ENCODE measurements around the gene DHTKD1.
"Not testable (repeated sequence)": the region's sequence is repeated elsewhere in the genome, so short reads cannot be mapped to it uniquely, and the experiment has no call there.

The DHTKD1 gene

DNA sequence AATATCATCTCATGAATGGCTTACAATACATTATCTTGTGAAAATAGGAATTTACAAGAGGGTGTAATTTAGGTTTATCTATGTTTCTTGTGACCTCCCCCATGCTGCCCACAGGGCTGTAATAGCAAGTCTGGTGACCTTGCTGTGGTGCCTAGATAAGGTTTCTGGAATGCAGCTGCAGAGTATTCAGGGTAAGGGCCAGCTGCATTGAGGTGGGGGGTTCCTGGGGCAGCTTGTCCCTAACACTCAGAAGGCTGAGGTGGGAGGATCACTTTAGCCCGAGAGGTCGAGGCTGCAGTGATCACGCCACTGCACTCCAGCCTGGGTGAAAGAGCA, 5.3 kb upstream of the DHTKD1 start:
- no peak for ATAC-seq

DNA sequence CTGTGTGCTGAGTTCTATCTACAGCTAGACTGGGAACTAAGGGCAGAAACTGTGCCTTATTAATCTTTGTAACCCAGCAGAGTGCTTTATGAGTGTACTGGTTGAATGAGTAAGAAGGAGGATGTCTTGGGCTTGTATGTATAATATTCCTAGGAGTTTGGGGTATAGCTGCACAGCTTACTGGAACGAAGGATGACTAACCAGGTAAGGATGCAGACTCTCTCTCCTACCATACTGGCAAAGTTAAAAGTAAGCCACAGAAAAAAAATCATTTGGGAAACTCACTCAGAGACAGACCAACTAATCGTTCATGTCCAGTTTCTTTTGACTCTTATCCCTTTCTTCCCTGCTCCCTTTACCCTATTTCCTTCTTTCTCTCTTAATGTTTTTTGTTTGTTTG, 1.4 kb upstream of the DHTKD1 start:
- no peak for ATAC-seq

DNA sequence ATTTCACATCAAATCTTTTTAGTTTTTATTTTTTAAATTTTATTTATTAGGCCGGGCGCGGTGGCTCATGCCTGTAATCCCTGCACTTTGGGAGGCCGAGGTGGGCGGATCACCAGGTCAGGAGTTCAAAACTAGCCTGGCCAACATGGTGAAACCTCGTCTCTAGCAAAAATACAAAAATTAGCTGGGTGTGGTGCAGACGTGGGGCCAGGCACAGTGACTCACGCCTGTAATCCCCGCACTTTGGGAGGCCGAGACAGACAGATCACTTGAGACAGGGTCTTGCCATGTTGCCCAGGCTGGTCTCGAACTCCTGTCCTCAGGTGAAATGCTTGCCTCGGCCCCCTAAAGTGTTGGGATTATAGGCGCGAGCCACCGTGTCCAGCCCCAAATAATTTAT, 2.7 kb downstream of the DHTKD1 start:
- ATAC-seq: not testable (repeated sequence)

DNA sequence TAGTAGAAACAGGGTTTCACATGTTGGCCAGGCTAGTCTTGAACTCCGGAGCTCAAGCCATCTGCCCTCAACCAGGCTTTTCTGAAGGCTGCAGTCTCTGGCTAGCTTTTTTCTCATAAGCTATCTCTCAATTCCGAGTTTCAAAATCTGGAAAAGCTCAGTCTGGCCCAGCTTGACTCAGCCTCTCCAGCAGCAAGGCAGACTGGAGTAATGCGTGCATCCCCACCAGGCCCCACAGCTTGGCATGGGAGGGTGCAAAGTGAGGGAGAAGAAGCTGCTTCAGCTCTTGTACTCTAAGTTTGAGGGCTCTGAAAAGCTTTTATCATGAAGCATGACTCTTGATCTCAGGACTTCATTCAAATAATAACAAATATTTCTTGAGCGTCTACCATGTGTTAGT, 4.8 kb downstream of the DHTKD1 start:
- no peak for ATAC-seq

DNA sequence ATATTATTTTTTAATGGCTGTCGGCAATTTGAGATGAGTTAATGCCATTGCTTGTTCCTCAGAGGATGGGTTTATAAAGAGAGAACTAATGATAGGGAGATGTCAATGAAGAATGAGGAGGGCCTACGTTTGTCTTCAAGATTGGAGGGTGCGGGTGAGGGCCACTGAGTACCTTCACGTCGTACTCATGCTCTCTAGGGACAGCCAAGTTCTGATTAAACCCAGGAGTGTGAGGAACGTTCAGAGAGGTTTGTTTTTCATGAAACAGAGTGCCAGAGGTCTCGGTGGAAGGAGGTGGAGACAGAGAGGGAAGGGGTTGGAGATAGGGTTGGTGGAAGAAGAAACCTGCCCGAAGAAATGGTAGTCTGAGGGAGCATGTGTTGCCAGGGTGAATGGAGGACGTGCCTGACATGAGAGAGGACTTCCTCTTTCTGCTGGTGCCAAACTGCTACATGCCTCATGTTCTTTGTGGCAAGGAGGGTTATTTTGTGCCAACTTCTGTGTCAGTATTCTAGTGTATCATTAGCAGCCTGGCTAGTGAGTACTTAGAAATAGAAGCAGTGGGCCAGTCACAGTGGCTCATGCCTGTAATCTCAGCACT, 8.9 kb downstream of the DHTKD1 start:
- no peak for ATAC-seq

DNA sequence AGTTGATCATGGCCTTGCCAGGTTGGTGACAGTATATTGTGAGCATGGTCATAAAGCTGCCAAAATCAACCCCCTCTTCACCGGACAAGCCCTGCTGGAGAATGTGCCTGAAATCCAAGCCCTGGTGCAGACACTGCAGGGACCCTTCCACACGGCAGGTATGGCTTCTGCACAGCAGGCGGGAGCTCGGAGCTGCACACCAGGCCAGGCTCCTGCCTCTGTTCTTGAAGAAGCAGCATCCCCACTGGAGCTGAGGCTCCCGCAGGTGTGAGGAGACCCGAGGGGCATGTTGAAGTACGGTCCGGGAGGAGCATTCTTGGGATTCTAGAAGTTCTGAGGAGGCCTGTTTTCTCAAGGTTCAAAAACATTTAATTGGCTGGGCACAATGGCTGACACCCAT, 12.7 kb downstream of the DHTKD1 start:
- no peak for ATAC-seq

DNA sequence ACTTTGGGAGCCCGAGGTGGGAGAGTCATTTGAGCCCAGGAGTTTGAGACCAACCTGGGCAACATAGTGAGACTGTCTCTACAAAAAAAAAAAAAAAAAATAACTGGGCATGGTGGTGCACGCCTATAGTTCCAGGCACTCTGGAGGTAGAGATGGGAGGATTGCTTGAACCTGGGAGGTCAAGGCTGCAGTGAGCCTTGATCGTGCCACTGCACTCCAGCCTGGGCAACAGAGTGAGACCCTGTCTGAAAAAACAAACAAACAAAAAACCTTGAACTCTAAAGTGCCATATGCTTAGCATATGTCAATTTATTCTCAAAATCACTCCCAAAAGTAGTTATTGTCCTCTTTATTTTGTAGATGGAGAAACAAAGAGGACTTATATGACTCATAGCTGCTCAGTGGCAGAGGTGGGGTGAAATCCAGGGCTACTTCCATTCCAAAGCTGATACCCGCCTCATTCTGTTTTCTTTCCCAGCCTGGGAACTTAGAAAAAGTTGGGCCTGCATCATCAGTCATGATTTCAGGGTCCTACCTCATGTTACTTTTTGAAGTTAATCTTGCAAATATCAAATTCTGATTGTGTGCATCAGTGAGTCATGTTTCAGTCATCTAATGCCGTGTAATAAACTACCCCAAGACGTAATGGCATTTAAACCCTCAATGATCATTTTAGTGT, 13.3 kb downstream of the DHTKD1 start:
- ATAC-seq: no peak

DNA sequence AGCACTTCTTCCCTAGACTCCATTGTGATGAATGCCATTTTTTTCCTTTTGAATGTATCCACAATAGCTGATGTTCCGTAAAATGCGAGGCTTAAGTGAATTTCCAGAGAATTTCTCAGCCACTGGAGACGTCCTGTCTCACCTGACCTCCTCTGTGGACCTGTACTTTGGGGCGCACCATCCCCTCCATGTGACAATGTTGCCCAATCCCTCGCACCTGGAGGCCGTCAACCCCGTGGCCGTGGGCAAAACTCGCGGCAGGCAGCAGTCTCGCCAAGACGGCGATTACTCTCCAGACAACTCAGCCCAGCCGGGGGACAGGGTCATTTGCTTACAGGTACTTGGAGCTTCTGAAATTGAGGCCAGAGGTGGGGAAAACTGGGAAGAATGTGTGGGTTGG, 20.2 kb downstream of the DHTKD1 start:
- ATAC-seq: no peak

DNA sequence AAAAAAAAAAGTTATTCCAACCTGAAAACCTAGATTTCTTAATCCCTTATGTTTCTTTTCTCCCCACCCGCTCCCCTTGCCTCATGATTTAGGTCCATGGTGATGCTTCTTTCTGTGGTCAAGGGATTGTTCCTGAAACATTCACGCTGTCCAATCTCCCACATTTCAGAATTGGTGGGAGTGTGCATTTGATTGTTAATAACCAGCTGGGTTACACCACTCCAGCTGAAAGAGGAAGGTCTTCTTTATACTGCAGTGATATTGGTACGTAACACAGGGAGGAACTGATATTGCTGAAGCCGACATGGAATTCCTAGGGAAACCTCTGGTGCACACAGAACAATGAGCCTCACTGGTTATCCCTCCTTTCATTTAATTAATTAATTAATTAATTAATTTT, 22.7 kb downstream of the DHTKD1 start:
- ATAC-seq: no peak

DNA sequence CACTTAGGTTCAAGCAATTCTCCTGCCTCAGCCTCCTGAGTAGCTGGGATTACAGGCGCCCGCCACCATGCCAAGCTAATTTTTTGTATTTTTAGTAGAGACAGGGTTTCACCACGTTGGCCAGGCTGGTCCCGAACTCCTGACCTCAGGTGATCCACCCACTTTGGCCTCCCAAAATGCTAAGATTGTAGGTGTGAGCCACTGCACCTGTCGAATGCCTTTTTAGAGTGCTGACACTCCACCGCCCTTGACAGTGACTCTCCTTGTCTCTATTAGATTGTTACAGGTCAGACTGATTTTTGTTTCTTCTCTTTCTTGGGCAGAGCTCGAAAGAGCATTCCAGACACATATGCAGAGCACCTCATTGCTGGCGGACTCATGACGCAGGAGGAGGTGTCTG, 28.6 kb downstream of the DHTKD1 start:
- not testable (repeated sequence) for ATAC-seq

DNA sequence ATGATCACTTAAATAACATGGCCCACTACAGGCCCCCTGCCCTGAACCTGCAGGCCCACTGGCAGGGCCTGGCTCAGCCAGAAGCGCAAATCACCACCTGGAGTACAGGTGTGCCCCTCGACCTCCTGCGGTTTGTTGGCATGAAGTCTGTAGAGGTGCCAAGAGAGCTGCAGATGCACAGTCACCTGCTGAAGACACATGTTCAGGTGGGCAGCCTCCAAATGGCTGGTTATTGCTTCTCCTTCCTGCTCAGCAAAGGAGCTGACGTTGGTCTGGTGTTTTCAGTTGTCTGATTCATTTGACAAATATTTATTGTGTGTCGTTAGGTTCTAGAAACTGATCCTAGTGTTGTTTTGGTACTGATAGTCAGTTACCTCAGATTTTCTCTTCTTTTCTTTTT, 29.0 kb downstream of the DHTKD1 start:
- no peak for ATAC-seq

DNA sequence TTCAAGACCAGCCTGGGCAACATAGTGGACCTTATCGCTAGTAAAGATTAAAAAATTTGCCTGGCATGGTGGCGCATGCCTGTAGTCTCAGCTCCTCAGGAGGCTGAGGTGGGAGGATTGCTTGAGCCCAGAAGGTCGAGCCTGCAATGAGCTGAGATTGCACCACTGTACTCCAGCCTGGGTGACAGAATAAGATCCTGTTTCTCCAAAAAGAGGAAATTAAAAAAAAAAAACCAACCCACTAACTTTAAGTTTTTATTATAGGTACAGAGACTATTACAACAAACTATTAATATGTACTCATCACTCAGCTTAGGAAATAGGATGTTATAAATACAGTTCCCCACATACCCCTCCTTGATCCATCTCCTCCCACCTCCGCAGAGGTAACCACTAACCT, 30.2 kb downstream of the DHTKD1 start:
- no peak for ATAC-seq

DNA sequence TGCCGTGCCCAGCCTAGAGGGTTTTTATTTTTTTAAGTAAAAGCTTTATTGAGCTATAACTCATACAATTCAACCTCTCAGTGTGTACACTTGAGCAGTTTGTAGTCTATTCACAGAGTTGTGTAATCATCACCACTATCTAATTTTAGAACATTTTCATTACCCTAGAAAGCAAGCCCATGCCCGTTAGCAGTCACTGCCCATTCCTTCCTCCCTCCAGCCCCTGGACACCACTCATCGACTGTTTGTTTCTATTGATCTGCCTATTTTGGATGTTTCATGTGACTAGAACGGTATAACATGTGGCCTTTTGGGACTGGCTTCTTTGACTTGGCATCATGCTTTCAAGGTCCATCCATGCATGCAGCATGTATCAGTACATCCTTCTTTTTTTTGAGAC, 35.0 kb downstream of the DHTKD1 start:
- no peak for ATAC-seq

DNA sequence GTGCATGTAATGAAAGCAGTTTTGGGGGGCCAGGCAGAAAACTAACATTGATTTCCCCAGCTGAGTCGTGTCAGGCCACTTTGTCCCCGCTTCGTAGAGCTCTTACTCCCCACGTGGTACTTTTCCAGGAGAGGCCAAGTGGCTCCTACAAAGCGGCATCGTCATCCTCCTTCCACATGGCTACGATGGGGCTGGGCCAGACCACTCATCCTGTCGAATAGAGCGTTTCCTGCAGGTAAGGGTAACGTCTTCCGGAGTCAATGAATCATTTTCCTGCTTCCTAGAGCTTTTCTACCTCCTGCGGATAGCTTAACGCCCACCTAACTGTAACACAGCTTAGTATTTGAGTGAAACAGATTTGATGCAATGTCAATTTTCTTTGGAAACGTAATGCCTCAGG, 39.0 kb downstream of the DHTKD1 start:
- ATAC-seq: no peak

DNA sequence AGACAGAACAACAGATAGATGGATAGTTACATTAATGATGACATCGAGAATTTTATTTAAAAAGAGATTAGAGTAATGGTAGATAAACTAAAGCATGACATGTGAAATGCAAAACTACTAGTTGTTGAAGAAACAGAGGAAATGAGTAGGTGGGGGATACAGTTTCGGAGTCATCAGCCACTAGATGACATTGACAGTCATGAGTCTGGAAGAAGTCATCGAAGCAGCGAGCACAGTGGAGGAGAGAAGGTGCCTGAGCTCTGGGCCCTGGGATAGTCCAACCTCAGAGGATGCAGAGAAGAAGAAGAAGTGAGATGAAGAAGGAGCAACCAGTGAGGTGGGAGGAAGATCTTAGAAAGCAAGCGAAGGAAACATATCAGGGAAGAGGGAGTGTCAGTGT, 40.5 kb downstream of the DHTKD1 start:
- ATAC-seq: no peak

DNA sequence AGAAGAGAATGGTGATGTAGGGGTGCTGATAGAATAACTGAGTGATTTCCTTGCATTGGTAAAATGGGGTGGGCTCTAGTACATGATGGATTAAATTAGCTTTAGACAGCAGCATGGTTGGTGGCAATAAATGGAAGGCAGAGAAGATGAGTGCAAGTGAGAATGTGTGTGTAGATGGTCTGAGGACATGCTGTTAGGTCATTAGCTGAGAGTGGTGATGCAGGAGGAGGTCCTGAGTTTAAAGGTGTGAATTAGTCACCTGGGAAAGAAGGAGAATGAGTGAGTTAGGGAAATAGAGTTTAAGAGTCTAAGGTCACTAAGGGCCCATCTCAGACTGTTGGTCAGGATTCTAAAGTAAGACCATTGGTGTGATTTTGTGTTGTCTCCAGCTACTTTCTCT, 42.8 kb downstream of the DHTKD1 start:
- no peak for ATAC-seq

DNA sequence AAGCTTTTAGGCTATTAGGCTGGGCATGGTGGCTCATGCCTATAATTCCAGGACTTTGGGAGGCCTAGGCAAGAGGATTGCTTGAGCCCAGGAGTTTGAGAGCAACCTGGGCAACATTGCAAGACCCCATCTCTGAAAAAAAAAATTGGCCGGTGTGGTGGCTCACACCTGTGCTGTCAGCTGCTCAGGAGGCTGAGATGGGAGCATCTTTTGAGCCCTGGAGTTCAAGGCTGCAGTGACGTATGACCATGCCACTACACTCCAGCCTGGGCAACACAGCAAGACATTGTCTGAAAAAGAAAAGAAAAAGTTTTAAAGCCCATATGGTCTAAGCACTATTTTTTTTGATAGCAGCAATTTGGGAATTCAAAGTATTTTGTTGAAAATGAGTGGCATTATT, 44.9 kb downstream of the DHTKD1 start:
- no peak for ATAC-seq

DNA sequence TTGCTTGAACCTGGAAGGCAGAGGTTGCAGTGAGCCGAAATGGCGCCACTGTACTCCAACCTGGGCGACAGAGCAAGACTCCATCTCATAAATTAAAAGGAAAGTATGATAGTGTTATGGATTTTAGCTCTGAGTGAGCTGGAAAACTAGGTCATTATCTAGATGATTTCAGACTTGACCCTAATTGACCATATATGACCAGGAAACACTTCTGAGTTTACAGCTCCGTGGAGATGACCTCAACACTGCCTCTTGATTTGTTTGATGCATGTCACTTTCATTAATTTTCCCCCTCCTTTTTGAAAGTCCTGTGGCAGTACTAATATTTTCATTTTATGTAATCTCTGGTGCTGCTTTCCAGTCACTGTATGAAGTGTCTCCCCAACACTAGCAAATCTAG, 52.9 kb downstream of the DHTKD1 start:
- ATAC-seq: no peak

DNA sequence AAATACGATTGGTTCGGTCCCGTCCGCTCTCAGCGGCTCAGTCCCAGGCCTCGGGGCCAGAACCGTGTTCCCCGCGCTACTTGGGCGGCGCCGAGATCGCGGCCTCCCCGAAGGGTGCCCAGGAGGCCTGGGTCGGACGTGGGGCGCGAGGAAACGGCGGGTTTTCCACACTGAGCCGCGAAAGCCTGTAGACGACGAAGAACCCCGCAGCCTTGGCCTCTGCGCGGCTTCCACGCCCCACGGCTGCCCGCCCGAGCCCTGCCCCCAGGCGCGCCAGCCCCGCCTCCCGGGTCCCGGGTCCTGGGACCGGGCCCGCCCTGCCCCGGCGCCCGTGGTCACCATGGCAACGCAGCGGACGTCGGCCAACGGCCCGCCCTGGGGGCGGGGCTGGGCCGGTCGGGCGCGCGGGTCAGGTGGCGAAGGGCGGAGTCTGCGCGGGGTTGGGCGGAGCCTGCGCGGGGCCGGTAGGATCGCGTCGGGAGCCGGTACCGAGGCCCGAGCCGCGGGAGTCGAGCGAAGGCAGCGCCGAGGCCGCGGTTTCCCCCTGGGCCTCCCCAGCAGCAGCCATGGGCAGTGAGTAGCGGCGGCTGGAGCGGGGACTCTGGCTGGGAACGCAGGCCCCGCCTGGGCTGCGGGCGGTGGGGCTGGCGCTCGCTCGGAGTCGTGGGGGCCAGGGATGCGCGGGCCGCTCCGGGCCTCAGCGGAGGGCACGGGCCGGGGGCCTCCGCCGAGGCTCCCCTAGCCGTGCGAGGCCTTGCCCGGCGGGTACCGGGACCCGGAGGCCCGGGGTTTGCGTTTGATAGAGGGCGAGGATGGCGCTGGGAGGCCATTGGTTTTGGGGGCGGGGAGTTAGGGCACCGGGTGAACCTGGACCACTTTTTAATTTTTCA, 60.7 kb downstream of the DHTKD1 start, which contains the start of gene SEC61A2:
Gene SEC61A2 (plus strand): TSS at position 456 of the 890 bp plus-strand sequence. CDS start 111 bp downstream, at position 567.
- ATAC-seq: peak; percentile 93 to 94

DNA sequence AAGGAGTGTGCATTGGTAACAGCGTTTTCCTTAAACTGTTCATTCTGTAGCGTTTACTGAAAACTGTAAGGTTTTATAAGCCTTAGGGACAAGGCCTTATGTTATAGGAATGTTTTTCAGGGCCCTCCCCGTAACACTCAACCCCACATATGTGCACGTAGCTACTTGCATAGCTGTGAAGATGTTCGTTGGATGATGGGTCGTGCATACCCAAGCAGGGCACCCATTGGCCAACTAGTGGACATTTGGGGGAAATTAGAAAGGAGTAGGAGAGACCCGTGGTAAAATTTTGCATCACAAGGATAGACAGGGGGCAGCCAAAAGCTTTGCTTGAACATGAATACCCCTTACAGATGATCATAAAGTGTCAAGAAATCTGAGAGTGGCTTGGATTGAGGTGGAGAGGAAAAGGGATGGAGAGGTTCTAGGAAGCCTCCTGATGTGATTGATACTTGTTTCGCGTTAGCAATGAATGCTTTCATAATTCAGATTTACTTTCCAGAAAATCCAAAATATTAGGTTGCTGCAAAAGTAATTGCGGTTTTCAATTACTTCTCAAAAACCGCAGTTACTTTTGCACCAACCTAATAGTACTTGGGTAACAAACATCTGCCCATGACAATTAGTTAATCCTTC, 61.6 kb downstream of the DHTKD1 start:
- ATAC-seq: peak; percentile 8 to 31

DNA sequence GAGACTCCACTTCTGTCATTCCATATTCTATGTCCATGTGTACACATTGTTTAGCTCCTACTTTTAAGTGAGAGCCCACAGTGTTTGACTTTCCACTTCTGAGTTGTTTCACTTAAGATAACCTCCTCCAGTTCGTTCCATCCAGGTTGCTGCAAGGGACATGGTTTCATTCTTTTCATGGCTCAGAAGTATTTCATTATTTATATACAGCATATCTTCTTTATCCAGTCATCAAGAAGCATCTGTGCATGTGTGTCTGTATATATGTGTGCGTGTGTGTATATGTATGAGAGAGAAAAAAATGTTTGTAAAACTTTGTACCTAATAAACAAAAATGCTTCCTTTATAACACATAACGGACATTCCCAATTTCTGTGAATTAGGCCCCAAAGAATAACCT, 66.9 kb downstream of the DHTKD1 start:
- no peak for ATAC-seq

DNA sequence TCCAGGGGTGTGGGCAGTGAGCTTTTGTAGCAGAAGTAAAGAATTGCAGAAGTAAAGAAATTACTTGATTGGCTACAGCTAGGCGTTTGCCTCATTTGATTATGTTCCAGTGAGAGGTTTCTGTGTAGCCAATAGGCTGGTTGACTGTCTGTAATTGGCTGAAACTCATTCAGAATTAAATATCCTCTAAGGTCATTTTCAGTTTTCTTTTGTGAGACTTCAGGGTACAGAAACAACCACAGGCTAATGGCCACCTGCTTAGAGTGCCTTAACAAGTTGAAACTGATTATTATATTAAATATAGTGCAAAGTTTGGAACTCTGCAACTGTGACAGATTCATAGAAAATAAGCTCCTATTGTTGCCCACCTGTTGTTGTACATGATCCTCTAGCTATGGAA, 71.3 kb downstream of the DHTKD1 start:
- no peak for ATAC-seq

DNA sequence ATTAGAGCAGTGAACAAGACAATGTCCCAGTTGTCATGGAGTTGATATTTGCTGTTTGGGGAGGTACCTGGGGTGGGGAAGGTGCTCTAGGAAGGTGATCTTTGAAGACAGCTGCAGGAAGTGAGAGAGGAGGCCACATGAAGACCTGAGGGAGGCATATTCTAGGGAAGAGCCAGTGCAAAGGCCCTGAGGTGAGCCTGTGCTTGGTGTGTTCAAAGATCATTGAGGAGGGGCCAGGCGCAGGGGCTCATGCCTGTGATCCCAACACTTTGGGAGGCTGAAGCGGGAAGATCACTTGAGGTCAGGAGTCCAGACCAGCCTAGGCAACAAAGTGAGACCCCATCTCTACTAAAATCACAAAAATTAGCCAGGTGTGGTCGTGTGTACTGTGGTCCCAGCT, 75.8 kb downstream of the DHTKD1 start:
- ATAC-seq: no peak

DNA sequence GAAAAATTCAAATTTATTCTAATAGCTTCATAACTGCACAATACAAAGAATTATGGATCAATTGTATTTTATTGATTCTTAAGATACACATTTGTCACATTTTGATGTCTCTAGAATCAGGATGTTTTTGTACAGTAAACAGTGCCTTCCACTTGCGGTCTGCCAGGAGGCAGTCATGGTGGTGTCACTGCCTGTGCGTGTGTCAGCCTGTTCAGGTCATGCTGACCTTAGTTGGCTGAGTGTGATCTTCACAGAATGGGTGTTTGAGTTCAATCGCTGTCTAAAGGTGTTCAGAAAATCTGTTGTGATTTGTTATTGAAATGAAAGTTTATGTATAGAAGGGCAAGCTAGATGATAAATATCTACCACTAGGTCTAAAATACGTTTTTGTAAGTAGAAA, 81.4 kb downstream of the DHTKD1 start:
- no peak for ATAC-seq

Measured in activated CD4-positive, CD25-positive, alpha-beta regulatory T cell treated with anti-CD3 and anti-CD28 coated beads, Interleukin-2, amount 50 U/mL, for 24 hours (primary cell).